Fibroblast of the conjunctiva (primary cell): ENCODE measurements around the gene FAM53C.
"Not testable (repeated sequence)": the region's sequence is repeated elsewhere in the genome, so short reads cannot be mapped to it uniquely, and the experiment has no call there.

Experiments
- DNase-seq: peaks from one replicate; pipeline ENCODE4 v3.0.0-alpha.2; 2010; ENCODE audit warnings: low read depth

Gene FAM53C

DNA sequence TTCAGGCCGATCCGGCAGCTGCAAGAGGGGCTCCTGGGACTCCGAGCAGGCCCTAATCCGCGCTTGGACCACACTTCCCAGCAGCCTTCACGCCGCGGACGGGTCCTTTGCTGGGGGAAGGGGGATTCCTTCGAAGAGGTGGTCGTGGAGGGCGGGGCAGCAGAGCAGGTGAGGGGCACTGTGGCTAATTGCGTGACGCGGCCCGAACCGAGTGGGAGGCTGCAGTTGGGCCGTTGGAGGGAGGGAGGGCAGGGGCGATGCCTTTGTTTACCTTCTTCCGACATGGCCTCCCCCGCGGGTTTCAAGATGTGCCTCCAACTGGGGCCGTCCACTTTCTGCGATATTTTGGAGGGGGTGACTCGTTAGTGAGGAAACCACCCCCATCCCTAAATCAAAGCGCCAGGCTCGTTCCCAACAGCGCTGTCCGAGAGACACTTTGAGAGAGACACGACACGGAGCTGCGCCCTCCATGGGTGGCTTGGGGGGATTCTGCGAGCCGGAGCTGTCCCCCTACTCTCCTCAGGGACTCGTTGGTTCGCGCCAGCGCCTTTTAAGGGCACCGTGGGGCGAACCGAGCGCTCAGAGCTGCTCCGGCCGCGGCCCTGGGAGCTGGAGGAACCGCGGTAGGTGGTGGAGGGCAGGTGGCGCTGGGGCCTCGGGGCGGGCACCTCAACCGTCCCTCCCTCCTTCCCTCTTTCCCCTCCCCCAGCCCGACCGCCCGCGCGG lies at the start of gene FAM53C:
Gene FAM53C, plus strand, starts transcription at position 582 of the 726 bp plus-strand sequence. CDS start 3,070 bp downstream, outside the sequence.
- DNase-seq = peak; percentile 82

DNA sequence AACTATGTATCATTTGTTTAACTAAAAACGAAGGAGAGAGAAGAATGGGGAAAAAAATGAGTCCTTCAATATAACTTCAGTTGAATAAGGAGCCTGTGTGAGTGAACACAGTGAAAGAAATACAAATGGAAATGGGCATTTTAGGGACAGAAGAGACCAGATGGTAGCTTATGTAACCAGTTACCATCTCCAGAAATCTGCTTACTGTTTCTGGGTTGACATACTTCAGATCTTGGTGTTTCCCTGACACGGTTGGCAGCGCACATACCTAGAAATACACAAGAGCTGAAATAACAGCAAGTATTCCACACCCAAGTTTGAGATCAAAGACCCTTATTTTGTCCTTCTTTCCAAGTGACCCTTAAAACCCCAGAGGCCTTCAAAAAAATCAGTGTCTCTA lies 48.8 kb upstream of the FAM53C start:
- DNase-seq = no peak

DNA sequence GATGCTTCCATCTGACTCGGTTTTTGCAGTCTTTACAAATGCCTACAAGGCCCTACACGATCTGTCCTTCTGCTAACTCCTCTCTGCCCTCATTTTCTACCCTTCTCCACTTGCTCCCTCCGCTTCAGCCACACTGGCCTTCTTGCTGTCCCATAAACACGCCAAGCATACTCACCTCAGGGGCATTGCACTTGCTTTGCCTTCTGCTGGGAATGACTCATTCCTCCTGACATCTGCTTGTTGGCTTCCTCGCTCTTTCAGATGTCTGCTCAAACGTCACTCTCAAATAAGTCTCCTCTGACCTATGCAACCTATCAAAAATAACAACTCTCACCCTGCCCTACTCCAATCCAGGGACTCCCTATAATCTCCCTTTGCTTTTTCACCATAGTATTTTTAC lies 34.7 kb upstream of the FAM53C start:
- DNase-seq = no peak

DNA sequence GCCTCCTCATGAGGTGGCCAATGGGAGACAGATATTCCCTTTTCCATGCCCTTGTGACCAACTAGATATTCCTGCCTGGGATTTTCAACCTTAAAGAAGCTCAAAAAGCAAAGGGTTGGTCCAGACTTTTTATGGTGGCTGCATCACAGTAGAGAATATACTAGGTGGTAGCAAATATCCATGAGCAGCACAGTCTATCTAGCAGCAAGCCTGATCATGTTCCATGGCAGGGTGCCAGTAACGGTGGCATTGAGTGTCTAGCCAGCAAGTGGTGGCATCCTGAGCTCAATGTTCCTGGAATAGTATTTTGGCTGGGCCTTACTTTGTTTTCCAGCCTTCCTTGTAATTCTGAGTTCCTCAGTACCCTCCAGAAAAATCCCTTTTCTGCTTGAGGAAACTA lies 32.3 kb upstream of the FAM53C start:
- no peak for DNase-seq

DNA sequence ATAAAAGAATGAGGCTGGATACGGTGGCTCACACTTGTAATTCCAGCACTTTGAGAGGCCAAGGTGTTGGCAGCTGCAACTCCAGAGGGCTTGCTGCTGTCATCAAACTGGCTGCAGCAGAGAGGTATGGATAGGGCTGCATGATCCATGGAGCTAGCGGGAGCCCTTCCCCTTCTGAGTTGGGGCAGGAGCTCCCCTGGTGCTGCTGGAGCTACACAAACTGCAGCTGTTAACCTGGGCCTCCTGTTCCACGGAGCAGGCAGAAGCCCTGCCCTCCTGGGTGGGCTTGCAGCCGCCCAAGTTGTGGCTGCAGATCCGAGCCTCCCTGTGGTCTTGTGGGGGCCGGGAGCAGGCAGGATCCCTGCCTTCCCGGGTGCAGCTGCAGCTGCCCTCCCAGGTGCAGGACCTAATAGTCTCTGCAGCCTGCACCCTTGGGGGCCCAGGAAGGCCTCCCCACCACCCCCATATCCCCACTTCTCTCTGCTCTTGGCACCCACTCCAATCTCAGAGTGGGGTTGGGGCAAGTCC lies 22.3 kb upstream of the FAM53C start:
- no peak for DNase-seq

DNA sequence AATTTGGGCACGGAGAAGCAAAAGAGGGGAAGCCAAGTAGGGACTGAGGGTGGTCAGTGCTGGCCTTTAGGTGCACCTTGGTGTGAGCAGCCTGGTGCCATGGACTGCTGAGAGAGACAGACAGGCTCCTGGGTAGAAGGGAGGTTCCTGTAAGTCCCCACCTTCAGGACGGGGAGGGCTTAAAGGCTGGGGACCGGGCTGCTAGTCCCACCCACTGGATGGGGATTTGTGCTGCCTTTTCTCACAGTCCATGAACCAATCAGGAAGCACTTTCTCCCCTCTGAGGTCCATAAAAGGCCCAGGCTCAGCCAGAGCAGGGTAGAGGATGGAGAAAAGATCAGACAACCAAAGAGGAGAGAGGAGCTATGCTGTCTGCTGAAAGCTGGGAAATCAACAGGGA lies 21.7 kb upstream of the FAM53C start:
- DNase-seq = no peak

DNA sequence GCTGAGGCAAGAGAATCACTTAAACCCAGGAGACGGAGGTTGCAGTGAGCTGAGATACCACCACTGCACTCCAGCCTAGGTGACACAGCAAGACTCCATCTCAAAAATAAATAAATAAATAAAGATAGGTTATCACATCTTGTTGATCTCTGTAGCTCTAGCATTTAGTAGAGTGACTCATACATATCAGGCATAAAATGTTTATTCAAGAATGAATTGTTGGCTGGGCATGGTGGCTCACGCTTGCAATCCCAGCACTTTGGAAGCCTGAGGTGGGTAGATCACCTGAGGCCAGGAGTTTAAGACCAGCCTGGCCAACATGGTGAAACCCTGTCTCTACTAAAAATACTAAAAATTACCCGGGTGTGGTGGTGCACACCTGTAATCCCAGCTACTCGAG lies 19.9 kb upstream of the FAM53C start:
- not testable (repeated sequence) for DNase-seq

DNA sequence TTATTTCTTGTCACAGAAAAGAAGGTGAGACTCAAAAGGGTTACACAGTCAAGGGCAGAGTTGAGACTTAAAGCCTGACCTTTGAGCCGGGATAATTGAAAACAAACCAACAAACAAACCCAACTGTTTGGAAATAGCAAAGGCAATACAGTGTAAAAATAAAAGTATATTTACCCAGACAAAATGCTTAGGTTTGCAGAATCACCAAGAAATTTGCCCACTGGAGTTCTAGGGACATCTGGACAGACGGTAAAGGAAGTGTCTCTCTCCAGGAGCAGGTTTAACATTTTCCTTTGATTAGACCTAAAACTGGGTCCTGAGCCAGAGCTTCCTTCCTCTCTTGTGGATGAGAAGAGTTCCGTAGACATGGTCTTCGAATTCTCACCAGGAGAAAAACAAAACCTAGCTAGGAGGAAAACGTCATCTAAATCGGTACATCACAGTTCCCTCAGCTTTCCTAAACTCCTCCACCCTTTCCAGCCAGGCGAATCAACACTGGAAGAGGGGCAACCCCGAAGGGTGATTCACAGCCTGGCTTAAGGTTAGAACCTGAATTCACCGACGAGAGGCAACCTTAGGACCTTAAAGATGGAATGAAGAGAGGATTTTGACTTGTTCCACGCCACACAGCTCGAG lies 7.1 kb upstream of the FAM53C start:
- DNase-seq = peak; percentile 8

DNA sequence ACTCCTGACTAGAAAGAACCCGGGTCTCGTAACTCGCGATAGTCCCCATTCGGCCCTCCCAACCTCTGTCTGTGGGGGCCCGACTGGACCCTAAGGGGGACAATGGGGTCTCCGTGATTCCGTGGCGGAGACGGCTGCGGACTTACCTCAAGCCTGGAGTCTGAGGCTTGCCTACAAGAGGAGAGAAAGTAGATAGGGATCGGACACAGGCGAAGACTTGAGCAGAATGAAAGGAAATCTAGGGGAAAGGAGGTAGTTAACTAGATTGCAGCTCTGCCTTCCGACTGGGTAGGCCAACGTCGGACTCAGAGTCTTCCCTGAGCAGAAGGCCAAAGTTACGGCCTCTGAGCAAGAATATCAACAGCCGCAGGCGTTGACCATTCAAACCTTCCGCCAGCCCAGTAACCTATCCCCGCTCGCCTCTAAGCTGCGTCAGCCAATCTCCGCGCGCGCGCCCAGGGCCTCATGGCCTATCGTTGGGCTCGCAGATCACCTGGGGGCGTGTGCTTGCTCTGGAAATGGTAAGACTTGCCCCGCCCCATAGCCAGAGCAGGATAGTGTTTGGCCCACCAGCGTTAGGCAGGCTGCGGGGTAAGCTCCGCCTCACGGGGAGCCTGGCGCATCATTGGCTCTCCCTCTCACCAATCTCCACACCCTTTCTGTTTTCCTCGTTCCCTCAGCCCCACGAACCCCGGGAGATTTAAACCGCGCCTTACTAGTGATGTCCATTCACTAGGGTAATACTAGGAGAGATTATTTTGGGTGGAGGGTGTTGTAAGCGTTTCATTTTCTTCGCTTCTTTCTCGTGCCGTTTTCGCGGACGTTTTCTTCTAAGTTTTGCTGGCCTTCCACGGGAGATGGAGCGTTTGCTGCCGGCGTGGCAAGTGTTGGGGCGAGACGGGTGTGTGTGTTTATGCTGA lies 6.4 kb upstream of the FAM53C start, which contains the start of gene CDC25C:
Gene CDC25C, minus strand, starts transcription at position 356 of the 920 bp plus-strand sequence. CDS start 624 bp downstream, outside the sequence.
- peak; percentile 99 for DNase-seq

DNA sequence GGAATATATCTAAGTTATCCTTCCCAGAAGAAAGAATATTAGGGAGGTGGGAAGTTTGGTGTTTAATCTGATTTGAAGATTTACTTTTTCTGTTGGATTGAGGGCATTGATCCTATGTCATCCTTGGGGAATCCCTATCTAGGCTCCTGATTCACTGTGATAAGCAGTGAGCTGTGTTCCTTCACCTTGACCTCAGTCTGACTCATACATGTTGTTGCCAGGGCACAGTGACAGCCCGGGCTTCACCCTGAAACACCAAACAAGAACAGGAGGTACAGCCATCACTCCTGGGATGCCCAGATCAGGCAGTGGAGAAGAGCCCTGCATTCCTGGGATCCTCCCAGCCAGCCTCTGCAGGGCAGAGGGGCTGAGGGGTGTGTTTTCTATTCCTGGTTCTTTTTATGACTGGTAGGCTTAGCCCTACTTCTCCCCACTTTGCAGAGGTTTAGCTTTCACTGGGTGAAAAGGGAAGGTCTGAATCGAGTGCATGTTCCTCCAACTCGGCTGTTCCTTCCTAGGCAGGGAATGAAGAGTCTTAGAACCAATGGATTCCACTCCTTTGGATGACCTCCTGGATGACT lies 3.1 kb upstream of the FAM53C start:
- no peak for DNase-seq

DNA sequence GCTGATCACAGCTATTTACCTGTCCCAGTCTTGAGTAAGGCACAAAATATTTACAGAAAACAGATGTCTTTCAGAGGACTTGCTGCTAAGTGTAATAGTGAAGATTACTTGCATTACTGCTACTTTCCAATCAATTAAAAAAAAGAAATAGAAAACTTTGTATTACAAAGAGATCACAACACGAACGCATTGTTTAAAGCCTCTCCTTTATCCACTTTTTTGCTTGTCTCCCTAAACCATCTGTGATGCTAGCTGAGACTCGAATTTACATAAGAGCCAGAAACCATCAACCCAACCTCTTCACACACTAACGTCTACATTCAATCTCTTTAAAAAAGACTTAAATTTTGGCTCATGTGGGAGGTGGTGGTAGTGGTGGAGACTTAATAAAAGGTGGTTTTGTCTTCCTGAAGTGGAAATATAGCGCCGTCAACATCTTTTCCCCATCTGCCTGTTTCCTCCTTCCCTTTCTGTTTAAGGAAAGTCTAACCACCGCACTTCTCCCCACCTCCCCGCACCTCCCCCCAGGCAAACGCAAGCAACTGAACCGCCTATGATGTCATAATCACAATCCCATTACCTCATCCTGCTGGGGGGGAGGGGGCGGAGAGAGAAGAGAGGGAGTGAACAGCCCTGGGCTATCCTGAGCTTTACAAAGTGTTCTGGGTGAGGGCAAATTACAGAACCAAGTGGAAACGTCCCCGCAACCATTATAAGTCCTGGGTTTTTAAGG lies 948 bp upstream of the FAM53C start:
- peak; percentile 65 for DNase-seq

DNA sequence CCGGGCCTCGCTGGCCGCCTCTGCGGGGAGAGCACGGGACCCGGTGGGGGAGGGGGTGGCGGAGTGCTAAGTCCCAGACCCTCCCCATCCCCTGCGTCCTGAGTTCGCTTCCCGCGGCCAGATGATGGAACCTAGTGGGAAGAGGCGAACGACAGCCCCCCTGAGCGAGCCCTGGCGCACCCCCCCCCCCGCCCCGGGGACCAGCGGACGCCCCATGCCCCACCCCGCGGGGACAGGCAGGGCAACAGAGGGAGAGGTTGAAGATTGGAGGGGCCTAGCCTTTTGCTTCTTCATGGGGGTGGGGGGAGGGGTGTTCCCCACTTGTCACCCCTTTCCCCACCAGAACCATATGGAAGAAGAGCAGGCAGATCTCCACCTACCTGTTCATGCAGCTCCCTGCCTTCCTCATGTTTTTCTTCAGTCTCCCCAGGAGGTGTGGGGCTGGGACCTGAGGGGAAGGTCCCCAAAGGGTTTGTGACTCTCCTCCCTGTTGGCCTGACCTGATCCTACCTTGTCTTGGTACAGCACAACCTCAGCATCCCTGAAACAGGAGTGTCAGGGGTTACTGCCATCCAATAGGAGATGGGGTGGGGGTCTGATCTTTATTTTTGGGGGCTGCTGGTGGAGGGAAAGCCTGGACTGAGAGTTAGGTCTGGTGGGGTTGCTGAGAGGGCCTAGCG lies 485 bp downstream of the FAM53C start:
- no peak for DNase-seq

DNA sequence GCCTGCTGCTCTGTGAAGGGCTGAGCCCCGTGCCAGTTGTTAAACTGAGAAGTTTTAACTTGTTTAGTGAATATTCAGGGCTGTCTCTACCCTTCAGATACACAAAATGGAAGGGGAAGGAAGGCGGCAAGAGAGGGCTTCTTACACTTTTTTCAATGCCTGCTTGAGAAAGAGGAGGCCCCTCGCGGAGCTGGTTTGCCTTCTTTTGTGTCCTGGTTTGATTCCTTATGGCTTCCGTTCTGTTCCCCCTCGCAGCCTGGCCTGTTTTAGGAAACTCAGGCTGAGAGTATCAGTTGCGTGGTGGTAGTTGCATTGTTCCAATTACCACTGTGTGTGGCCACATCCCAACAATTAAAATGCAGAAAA lies 1.0 kb downstream of the FAM53C start:
- no peak for DNase-seq

DNA sequence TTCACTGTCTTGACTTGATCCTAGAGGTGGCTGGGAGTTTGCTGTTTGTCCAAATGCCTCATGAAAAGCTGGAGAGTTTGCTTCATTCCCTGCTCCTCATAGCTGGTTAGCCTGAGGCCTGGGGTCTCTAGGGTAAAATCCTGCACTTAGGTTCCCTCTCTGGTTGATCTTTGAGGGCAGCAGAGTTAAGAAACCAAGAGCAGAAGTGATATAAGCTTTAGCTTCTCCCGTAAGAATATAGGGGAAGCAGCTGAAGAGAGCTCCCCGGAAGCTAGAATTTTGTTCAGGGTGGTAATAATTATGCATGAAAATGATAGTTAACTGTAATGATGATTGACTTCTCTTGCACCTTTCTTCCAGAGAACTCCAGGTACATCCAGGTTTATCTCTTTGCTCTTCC lies 1.4 kb downstream of the FAM53C start:
- no peak for DNase-seq

DNA sequence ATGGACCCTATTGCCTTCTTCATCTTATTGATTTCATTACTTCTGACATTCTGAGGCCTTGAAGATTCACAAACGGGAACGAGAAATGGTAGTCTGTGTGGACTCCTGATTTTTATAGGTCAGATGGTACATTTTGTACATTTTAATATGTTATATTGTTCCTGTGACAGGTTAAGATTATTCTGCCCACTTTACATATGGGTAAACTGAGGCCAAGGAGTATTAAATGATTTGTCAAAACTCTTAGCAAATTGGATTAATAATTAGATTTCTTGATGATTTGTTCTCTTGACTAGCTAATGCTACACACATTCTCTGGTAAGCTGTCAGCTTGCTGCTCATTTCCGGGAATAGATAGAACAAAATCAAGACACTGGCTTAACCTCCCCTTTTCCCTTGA lies 1.9 kb downstream of the FAM53C start:
- no peak for DNase-seq

DNA sequence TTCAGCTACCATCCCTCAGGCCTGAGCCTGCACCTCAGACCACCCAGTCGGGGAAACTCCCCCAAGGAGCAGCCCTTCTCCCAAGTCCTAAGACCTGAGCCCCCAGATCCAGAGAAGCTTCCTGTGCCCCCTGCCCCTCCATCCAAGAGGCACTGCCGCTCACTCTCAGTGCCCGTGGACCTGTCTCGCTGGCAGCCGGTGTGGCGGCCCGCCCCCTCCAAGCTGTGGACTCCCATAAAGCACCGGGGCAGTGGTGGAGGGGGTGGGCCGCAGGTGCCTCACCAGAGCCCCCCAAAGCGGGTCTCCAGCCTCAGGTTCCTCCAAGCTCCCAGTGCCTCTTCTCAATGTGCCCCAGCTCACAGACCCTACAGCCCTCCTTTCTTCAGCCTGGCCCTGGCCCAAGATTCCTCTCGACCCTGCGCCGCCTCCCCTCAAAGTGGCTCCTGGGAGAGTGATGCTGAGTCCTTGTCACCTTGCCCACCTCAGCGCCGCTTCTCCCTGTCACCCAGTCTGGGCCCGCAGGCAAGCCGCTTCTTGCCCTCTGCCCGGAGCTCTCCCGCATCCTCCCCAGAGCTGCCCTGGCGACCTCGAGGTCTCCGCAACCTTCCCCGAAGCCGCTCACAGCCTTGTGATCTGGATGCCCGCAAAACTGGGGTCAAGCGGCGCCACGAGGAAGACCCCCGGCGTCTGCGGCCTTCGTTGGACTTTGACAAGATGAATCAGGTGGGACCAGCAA lies 7.0 kb downstream of the FAM53C start:
- DNase-seq = no peak

DNA sequence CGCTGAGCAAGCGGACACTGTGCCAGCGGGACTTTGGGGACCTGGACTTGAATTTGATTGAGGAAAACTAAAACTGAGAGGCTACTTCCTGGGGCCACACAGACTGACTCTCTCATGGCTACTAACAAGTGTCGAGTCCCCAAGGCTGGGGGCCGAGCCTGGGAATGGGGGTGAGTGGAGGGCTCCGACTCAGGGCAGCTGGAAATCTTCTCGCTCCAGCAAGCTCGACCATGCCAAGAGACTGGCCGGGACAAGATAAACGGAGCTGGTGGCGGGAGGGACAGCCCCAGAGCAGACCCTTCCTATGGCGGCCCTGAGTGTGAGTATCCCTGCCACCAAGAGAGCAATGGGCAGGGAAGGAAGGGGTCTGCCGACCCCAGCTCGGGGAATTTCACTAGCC lies 8.8 kb downstream of the FAM53C start:
- DNase-seq = no peak

DNA sequence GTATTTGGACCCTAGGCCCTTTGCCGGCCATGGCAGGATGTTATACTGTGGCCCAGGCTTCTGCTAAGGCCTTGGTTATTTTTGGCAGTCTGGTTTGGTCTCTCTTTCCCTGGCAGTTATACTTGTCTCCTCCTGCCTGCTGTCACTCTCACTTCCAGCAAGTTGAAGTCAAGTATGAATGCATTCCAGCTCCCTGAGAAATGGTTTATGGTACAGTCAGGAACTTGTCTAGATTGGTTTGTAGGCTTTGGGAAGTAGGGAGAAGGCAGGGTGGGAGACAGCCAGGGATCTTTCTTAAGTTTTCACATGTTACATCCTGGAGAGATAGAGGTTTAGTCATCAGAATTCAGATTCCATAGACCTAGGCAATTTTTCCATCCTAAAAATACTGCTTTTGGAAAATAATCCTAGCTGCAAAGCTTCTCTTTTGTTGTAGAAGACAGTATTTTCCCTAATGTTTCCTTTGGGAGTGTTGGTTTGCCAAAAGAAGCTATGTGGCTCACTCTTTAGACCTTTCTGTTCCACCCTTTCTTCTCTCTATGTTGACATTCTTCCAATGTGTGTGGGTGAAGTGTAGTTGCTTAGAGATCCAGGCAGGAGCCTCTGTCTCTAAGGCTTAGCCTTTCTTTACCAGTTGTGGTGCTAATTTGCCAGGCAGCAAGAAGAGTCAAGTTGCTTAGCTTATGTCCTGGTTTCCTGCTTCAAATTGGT lies 11.9 kb downstream of the FAM53C start:
- peak; percentile 17 for DNase-seq

DNA sequence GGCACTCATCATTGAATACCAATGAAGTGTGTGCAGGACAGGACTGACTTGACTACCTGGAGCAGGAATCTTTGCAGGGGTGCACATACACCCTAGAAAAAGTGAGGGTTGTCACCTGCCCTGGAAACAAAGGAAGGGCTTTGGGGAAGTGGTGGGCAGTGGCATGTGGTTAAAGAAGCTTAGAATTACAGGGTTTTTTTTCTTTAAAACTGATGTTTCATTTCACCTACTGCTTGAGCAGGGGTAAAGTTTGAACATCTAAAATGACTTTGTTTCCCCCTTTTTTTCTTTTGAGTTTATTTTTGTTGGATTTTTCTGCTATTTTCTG lies 12.5 kb downstream of the FAM53C start:
- DNase-seq = no peak

DNA sequence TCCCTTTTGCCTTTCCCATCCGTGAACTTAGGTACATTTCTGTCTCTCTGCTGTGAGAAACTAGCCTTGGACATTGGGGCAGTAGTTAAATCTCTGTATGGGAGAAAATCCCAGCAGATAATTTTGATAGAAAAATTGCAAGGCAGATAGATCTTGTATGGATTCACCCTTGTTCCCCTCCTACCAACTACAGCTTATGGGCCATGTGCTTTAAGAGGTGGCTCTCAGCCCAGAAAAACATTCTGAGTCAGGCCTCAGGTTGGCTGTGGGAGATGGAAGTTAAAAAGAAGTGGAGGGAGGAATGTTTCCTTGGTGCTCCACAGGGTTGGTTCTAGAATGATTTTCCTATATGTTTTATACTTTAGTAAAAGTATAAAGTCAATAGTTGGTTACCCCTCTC lies 13.0 kb downstream of the FAM53C start:
- DNase-seq = peak; percentile 52
